ENCODE measurements around the gene HIRA. TPM values are rescaled to one million over a fixed set of nuclear protein-coding genes. Genes with fewer than 3 reads are reported as not detected.

Gene HIRA
- total RNA-seq, 2 donors from 2014 or later, result 15.3 to 21.8 TPM

DNA sequence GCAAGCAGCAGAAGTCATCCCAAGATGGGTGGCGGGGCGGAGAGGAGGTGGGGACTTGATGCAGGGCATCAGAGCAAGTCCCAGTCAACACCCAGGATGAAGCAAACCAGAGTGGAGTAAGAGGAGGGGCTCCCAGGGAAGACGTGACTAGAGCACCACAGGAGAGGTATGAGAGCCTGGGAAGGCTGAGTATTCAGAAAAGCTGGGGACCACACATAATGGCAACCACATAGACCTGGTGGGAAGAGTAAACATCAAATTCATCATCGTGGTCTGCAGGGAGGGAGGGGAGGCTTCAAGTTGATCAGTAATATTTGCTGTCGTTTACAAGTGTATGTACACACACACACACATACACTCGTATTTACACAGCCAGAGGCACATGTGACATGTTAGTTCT, 79.3 kb downstream of the HIRA start:
- no peaks in the 10 kb centered on the region for H3K4me1 ChIP-seq (replicated peaks)
- no peak overlapping the region for H3K27ac ChIP-seq
- 82% methylated on average over 6 of the region's 6 CpGs for WGBS
- no peak for TF ChIP-seq CTCF (IDR thresholded peaks at IDR 0.05)
- no peak for TF ChIP-seq POLR2AphosphoS5 (IDR thresholded peaks at IDR 0.05)
- TF ChIP-seq POLR2A (IDR thresholded peaks at IDR 0.05), result no peak
- no peak for DNase-seq (ENCODE audit: low spot score)
- intact Hi-C loops (cut with DNase I), result no loop called here
- peaks cover 2 to 23% of the 10 kb centered on the region in 2 donors for H3K36me3 ChIP-seq
- H3K4me3 ChIP-seq, result no peak overlapping the region
- H3K27me3 ChIP-seq (replicated peaks; ENCODE audit: insufficient read depth), result no peaks in the 10 kb centered on the region
- H3K9me3 ChIP-seq, result no peaks in the 10 kb centered on the region

DNA sequence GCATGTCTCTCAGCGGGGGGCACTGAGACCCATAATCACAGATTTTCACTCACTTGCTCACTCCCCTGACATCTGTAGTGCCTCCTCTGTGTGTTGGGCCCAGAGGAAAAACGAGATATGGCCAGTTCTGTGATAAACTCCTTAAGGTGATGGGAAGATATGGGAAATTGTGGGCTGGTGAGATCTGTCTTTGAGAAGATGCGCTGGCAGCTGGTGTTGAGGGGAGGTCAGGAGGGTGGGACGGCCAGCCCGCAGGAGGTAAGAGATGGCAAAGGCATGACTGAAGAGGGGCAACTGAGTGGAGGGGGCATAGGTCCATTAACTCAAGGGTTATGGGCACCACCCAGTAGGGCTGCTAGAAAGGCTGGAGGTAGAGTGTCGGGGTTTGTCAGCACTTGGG, 79.9 kb downstream of the HIRA start:
- TF ChIP-seq CTCF (IDR thresholded peaks at IDR 0.05) (no peak), POLR2AphosphoS5 (IDR thresholded peaks at IDR 0.05) (no peak), POLR2A (IDR thresholded peaks at IDR 0.05) (no peak)
- no peak for DNase-seq (ENCODE audit: low spot score)
- no peaks in the 10 kb centered on the region for H3K27me3 ChIP-seq (replicated peaks; ENCODE audit: insufficient read depth)
- intact Hi-C loops (cut with DNase I), result no loop called here
- H3K36me3 ChIP-seq, result peaks cover 2 to 23% of the 10 kb centered on the region in 2 donors
- H3K9me3 ChIP-seq, result no peaks in the 10 kb centered on the region
- H3K4me3 ChIP-seq, result no peak overlapping the region
- no peaks in the 10 kb centered on the region for H3K4me1 ChIP-seq (replicated peaks)
- 95% methylated on average over 6 of the region's 6 CpGs for WGBS
- no peak overlapping the region for H3K27ac ChIP-seq

GRCh38 chr22:19350947-19351346, 80.6 kb downstream of the HIRA start:
- H3K4me1 ChIP-seq (replicated peaks), result no peaks in the 10 kb centered on the region
- H3K27me3 ChIP-seq (replicated peaks; ENCODE audit: insufficient read depth), result no peaks in the 10 kb centered on the region
- no peak for TF ChIP-seq POLR2A (IDR thresholded peaks at IDR 0.05)
- TF ChIP-seq CTCF (IDR thresholded peaks at IDR 0.05), result no peak
- TF ChIP-seq POLR2AphosphoS5 (IDR thresholded peaks at IDR 0.05), result no peak
- no peak overlapping the region for H3K27ac ChIP-seq
- no peaks in the 10 kb centered on the region for H3K9me3 ChIP-seq
- WGBS, result 95% methylated on average over 9 of the region's 9 CpGs
- DNase-seq (ENCODE audit: low spot score), result no peak
- no peak overlapping the region for H3K4me3 ChIP-seq
- H3K36me3 ChIP-seq, result peaks cover 4 to 23% of the 10 kb centered on the region in 2 donors
- intact Hi-C loops (cut with DNase I), result no loop called here

DNA sequence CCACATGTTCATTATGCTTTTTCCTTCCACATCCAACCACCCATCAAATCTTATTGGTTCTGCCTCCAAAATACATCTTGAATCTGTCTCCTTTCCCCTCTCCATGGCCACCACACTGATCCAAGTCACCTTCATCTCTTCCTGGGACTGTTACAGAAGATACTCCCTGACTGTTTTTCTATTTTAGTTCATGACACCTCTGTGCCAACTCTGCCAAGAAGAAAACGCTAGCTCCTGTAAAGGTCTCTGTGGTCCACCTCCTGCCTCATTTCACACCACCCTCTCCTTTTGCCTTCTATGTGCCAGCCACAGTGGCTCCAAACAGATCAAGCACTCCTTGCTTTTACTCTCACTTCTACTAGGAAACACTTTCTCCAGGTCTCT, 81.1 kb downstream of the HIRA start:
- no peaks in the 10 kb centered on the region for H3K4me1 ChIP-seq (replicated peaks)
- intact Hi-C loops (cut with DNase I), result no loop called here
- no peak overlapping the region for H3K27ac ChIP-seq
- TF ChIP-seq POLR2A (IDR thresholded peaks at IDR 0.05) (no peak), POLR2AphosphoS5 (IDR thresholded peaks at IDR 0.05) (no peak)
- peaks cover 5 to 23% of the 10 kb centered on the region in 2 donors for H3K36me3 ChIP-seq
- H3K4me3 ChIP-seq, result no peak overlapping the region
- H3K9me3 ChIP-seq, result no peaks in the 10 kb centered on the region
- H3K27me3 ChIP-seq (replicated peaks; ENCODE audit: insufficient read depth), result no peaks in the 10 kb centered on the region
- no peak for DNase-seq (ENCODE audit: low spot score)
- WGBS, result 92% methylated on average over 1 of the region's 1 CpG

GRCh38 chr22:19349778-19350475, 81.6 kb downstream of the HIRA start:
- 95% methylated on average over 5 of the region's 5 CpGs for WGBS
- TF ChIP-seq POLR2AphosphoS5 (IDR thresholded peaks at IDR 0.05), result no peak
- no peak for TF ChIP-seq POLR2A (IDR thresholded peaks at IDR 0.05)
- no peak for TF ChIP-seq CTCF (IDR thresholded peaks at IDR 0.05)
- no peak for DNase-seq (ENCODE audit: low spot score)
- Histone ChIP-seq H3K27me3 (replicated peaks; ENCODE audit: insufficient read depth) (no peaks in the 10 kb centered on the region), H3K4me1 (replicated peaks) (no peaks in the 10 kb centered on the region), H3K36me3 (peaks cover 5 to 23% of the 10 kb centered on the region in 2 donors), H3K9me3 (no peaks in the 10 kb centered on the region), H3K4me3 (no peak overlapping the region), H3K27ac (no peak overlapping the region)
- intact Hi-C loops (cut with DNase I), result no loop called here

All from prostate gland (tissue), 2 donors.